MCF 10A (cell line): Measurements from ENCODE around the gene MMP24OS. TPM values are rescaled to one million over a fixed set of nuclear protein-coding genes. Genes with fewer than 3 reads are reported as not detected.

Experiments used
- BruUV-seq: library from RNA; stranded (reverse); fragments of 400-500 nt; replicated peaks from 2 replicates; lab custom pipeline; 2021; lab: Mats Ljungman, UMichigan
- CTCF ChIA-PET: fragments of 300-600 bp; sonication (Branson Sonifier 250); formaldehyde crosslinking; extraction: SDS; loops from one replicate; lab custom pipeline; 2021; ENCODE audit warnings: antibody characterized with exemption, inconsistent platforms; lab: Yijun Ruan, JAX
- POLR2A ChIA-PET: fragments of 300-600, 350-650 bp; sonication (Branson Sonifier 250); formaldehyde crosslinking; extraction: SDS; loops from one replicate; lab custom pipeline; 2020; ENCODE audit warnings: antibody characterized with exemption, inconsistent platforms; lab: Yijun Ruan, JAX
- DNase-seq: peaks from one replicate; pipeline ENCODE4 v3.0.0-alpha.2; 2018; ENCODE audit not compliant: unreplicated experiment
- H3K27ac Mint-ChIP-seq: one replicate; pipeline ENCODE4 v1.8.0; 2022; ENCODE audit warnings: mild to moderate bottlenecking, low read depth, mixed read lengths; ENCODE audit not compliant: unreplicated experiment
- H3K27me3 Mint-ChIP-seq: one replicate; pipeline ENCODE4 v1.8.0; 2022; ENCODE audit warnings: mixed read lengths; ENCODE audit not compliant: insufficient read depth, unreplicated experiment
- H3K36me3 Mint-ChIP-seq: one replicate; pipeline ENCODE4 v1.8.0; 2022; ENCODE audit warnings: mild to moderate bottlenecking, moderate library complexity, mixed read lengths; ENCODE audit not compliant: insufficient read depth, unreplicated experiment
- H3K4me1 Mint-ChIP-seq: one replicate; pipeline ENCODE4 v1.8.0; 2022; ENCODE audit warnings: mixed read lengths; ENCODE audit not compliant: insufficient read depth, unreplicated experiment
- H3K4me3 Mint-ChIP-seq: one replicate; pipeline ENCODE4 v1.8.0; 2022; ENCODE audit warnings: mild to moderate bottlenecking, moderate library complexity, mixed read lengths; ENCODE audit not compliant: unreplicated experiment
- H3K9me3 Mint-ChIP-seq: one replicate; pipeline ENCODE4 v1.8.0; 2022; ENCODE audit warnings: mixed read lengths; ENCODE audit not compliant: unreplicated experiment
- intact Hi-C: fragments of 100-400 bp; cut with micrococcal nuclease; formaldehyde crosslinking; loops from 2 replicates; pipeline ENCODE4 v1.14.1; 2022
- total RNA-seq: library from RNA; stranded (reverse); gene quantifications from 2 replicates; pipeline ENCODE4 v1.2.3, GENCODE V29; 2022
- TF ChIP-seq, protein P1 (sequence below): fragments of 200-600 bp; IDR thresholded peaks from one replicate; pipeline ENCODE4 v1.8.0; 2022; ENCODE audit warnings: antibody characterized with exemption, mild to moderate bottlenecking; ENCODE audit not compliant: unreplicated experiment

MMP24OS gene
- total RNA-seq, 1 experiment from 2014 or later = 52.2 TPM

DNA sequence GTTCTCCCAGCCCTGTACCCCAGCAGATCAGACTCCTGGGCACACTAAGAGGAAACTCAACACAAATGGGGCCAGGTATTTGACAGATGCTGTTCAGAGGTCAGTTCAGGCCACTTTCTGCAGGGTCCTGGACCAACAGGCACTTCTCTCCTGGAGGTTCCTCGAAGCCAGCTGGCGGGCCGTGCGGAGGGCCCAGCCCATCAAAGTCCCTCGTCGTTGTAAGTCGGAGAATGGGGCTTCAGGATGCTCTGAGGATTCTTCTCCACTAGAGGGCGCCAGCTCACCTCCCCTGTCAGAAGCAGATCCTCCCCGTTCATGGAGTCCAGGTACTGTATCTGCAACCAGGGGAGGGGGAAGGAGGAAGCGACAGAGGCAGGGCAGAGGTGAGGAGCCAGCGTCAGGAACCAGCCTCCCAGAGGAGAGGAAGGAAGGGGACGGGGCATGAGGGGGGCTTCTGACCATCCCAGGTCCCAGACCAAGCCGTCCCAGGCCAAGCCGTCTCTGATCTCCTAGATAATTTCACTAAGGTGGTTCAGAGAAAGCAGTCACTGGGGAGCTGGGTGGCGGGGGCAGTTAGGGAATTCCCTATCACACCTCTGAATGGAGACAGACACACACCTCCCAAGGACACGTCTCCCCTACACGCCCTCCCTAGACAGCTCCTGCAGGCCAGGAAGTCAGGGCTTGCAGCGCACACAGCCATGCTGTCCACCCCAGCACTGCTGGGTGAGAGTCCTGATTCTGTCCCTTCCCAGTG is 26.0 kb upstream of the MMP24OS start:
- Mint-ChIP-seq H3K4me3 (no peak overlapping the region), H3K9me3 (no peaks in the 10 kb centered on the region), H3K27me3 (no peaks in the 10 kb centered on the region), H3K4me1 (peaks cover 63% of the 10 kb centered on the region), H3K36me3 (peaks cover 2% of the 10 kb centered on the region), H3K27ac (peak overlapping the region; percentile 94)
- BruUV-seq = no TSS peak
- intact Hi-C loops = loop anchor here (1.0 kb wide), 3 partner anchors 25 to 143 kb away; no protein-coding TSS in a partner anchor
- TF ChIP-seq, protein P1, sequence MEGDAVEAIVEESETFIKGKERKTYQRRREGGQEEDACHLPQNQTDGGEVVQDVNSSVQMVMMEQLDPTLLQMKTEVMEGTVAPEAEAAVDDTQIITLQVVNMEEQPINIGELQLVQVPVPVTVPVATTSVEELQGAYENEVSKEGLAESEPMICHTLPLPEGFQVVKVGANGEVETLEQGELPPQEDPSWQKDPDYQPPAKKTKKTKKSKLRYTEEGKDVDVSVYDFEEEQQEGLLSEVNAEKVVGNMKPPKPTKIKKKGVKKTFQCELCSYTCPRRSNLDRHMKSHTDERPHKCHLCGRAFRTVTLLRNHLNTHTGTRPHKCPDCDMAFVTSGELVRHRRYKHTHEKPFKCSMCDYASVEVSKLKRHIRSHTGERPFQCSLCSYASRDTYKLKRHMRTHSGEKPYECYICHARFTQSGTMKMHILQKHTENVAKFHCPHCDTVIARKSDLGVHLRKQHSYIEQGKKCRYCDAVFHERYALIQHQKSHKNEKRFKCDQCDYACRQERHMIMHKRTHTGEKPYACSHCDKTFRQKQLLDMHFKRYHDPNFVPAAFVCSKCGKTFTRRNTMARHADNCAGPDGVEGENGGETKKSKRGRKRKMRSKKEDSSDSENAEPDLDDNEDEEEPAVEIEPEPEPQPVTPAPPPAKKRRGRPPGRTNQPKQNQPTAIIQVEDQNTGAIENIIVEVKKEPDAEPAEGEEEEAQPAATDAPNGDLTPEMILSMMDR = peak; percentile 92
- ChIA-PET CTCF (interaction anchor here (0.6 to 16.2 kb wide), 48 partner anchors 9 to 1441 kb away, joined by 3 to 374 read pairs (median 6); partner anchors contain the start of genes CEP250, EDEM2, EIF6 and FAM83C), POLR2A (interaction anchor here (0.6 to 13.4 kb wide), 19 partner anchors 14 to 168 kb away, joined by 3 to 468 read pairs (median 29); partner anchors contain the start of genes CEP250, EDEM2, EIF6 and GDF5)
- DNase-seq = peak; percentile 92

DNA sequence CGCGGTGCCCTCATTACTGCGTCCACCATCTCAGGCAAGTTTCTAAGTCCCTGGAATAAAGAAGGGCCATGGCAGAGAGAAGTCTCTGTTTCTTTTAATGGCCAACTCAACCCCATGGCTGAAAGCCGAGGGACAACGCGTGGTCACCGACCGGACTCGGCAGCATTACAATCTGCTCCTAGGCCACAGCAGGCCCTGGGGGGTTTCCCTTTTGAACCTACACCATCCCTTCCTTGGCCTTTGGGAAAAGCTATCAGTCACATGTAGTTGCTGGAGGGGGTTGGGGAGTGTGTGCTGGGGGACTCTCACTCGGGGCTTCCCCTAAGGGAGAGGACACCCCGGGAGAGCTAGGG is 25.4 kb upstream of the MMP24OS start:
- BruUV-seq = no TSS peak
- no peaks in the 10 kb centered on the region for H3K9me3 Mint-ChIP-seq
- no peaks in the 10 kb centered on the region for H3K36me3 Mint-ChIP-seq
- H3K27ac Mint-ChIP-seq = peak overlapping the region; percentile 94
- TF ChIP-seq, protein P1 = no peak
- H3K4me3 Mint-ChIP-seq = no peak overlapping the region
- peaks cover 64% of the 10 kb centered on the region for H3K4me1 Mint-ChIP-seq
- CTCF ChIA-PET = interaction anchor here (0.5 to 16.2 kb wide), 40 partner anchors 10 to 1441 kb away, joined by 3 to 374 read pairs (median 9); partner anchors contain the start of genes CEP250, EDEM2, EIF6 and FAM83C
- no peaks in the 10 kb centered on the region for H3K27me3 Mint-ChIP-seq
- DNase-seq = no peak
- POLR2A ChIA-PET = interaction anchor here (1.2 to 13.4 kb wide), 11 partner anchors 15 to 168 kb away, joined by 3 to 468 read pairs (median 92); partner anchors contain the start of genes CEP250, EIF6, GDF5 and MMP24OS
- intact Hi-C loops = loop anchor here (1.0 kb wide), 1 partner anchor 144 kb away; no protein-coding TSS in a partner anchor

DNA sequence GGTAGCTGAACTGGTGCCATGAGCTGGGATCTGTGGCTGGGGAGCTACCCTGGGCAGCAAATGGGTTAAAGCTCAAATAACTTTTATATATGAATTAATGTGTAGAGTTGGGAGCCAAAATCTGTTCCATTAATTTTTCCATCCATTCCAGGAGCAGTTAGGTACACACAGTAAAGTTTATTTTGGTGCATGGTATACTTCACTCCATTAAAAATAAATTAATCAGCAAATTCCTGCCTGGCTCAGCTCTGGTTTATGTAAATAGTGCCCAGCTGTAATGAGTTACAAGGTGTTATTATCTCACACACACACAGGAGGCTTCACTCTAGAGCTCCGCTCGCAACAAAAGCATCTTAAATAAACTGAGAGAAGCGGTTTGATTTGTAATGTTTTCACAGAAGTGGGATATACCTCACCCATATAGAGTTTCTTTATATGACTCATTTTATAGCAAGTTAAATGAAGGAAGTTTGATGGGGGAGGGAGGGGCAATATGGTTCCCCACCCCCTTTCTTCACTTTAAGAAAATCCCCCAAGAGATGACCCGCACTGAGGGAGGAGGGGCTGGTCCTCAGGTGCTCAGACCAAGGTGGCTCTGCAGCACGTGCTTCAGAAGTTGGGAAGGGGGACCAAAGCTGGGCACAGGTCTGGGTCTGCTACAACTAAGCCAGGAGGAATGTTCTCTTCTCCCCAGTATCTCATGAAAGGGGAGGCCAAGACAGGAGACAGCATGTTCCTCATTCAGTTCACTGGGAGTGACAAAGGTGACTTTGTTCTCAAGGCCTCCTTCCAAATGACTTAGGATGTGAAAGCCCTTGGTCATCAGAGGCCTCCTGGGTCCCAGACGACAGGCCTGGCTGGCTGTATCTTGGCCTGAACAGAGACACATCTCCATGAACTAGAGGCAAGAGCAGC is 24.8 kb upstream of the MMP24OS start:
- intact Hi-C loops = loop anchor here (1.0 kb wide), 1 partner anchor 145 kb away; no protein-coding TSS in a partner anchor
- TF ChIP-seq, protein P1 = no peak
- Mint-ChIP-seq H3K27ac (peak overlapping the region; percentile 94), H3K4me1 (peaks cover 59% of the 10 kb centered on the region), H3K27me3 (no peaks in the 10 kb centered on the region), H3K36me3 (no peaks in the 10 kb centered on the region), H3K4me3 (no peak overlapping the region), H3K9me3 (no peaks in the 10 kb centered on the region)
- ChIA-PET POLR2A (interaction anchor here (0.7 to 13.4 kb wide), 12 partner anchors 13 to 169 kb away, joined by 3 to 468 read pairs (median 78); partner anchors contain the start of genes CEP250, EDEM2, EIF6 and GDF5), CTCF (interaction anchor here (0.5 to 16.2 kb wide), 38 partner anchors 9 to 1442 kb away, joined by 3 to 374 read pairs (median 4); partner anchors contain the start of genes CEP250, EDEM2, EIF6 and FAM83C)
- DNase-seq = no peak
- BruUV-seq = no TSS peak
